ENCODE results near the gene TBC1D24.

The TBC1D24 gene

GRCh38 chr16:2487517-2487842 is 12.6 kb downstream of the TBC1D24 start:
- H2AFZ ChIP-seq: no peak overlapping the region
- no peak overlapping the region for H3K4me2 ChIP-seq (ENCODE audit: low read length)
- no peak overlapping the region for H3K9ac ChIP-seq
- no peak overlapping the region for H3K4me3 ChIP-seq (ENCODE audit: low read depth, low read length)
- no peaks in the 10 kb centered on the region for H3K4me1 ChIP-seq
- no peak overlapping the region for H3K27ac ChIP-seq
- H3K27me3 ChIP-seq (ENCODE audit: control insufficient read depth, insufficient read depth, low read length): no peaks in the 10 kb centered on the region
- H3K36me3 ChIP-seq (ENCODE audit: control insufficient read depth, insufficient read depth, low read length): no peaks in the 10 kb centered on the region
- H3K9me3 ChIP-seq (ENCODE audit: control insufficient read depth, low read length): no peaks in the 10 kb centered on the region
- H3K79me2 ChIP-seq: peaks cover 12% of the 10 kb centered on the region
- TF ChIP-seq CTCF (IDR thresholded peaks at IDR 0.05): no peak

- H3K4me2 ChIP-seq (ENCODE audit: low read length): no peak overlapping the region
- TF ChIP-seq CTCF (IDR thresholded peaks at IDR 0.05): no peak
- H3K4me1 ChIP-seq: no peaks in the 10 kb centered on the region
- H3K27me3 ChIP-seq (ENCODE audit: control insufficient read depth, insufficient read depth, low read length): no peaks in the 10 kb centered on the region
- H3K9me3 ChIP-seq (ENCODE audit: control insufficient read depth, low read length): no peaks in the 10 kb centered on the region
- no peak overlapping the region for H3K4me3 ChIP-seq (ENCODE audit: low read depth, low read length)
- no peak overlapping the region for H3K27ac ChIP-seq
- no peaks in the 10 kb centered on the region for H3K36me3 ChIP-seq (ENCODE audit: control insufficient read depth, insufficient read depth, low read length)
- H3K79me2 ChIP-seq: peaks cover 12% of the 10 kb centered on the region
- H3K9ac ChIP-seq: no peak overlapping the region
- no peak overlapping the region for H2AFZ ChIP-seq
Observed at GRCh38 chr16:2487903-2488531, 13.1 kb downstream of the TBC1D24 start.

- Histone ChIP-seq H3K9ac (no peak overlapping the region), H3K27me3 (ENCODE audit: control insufficient read depth, insufficient read depth, low read length) (no peaks in the 10 kb centered on the region), H3K4me1 (no peaks in the 10 kb centered on the region)
Observed at GRCh38 chr16:2489581-2489980, 14.7 kb downstream of the TBC1D24 start.

GRCh38 chr16:2490190-2491105 is 15.5 kb downstream of the TBC1D24 start:
- peaks cover 12% of the 10 kb centered on the region for H3K79me2 ChIP-seq
- no peak overlapping the region for H3K27ac ChIP-seq
- H3K4me3 ChIP-seq (ENCODE audit: low read depth, low read length): no peak overlapping the region
- no peaks in the 10 kb centered on the region for H3K9me3 ChIP-seq (ENCODE audit: control insufficient read depth, low read length)
- no peak overlapping the region for H3K4me2 ChIP-seq (ENCODE audit: low read length)
- no peak for TF ChIP-seq CTCF (IDR thresholded peaks at IDR 0.05)
- no peaks in the 10 kb centered on the region for H3K4me1 ChIP-seq
- H3K27me3 ChIP-seq (ENCODE audit: control insufficient read depth, insufficient read depth, low read length): no peaks in the 10 kb centered on the region
- H3K9ac ChIP-seq: no peak overlapping the region
- H3K36me3 ChIP-seq (ENCODE audit: control insufficient read depth, insufficient read depth, low read length): no peaks in the 10 kb centered on the region
- no peak overlapping the region for H2AFZ ChIP-seq

More at GRCh38 chr16:2489581-2489980, 14.7 kb downstream of the TBC1D24 start:
- Histone ChIP-seq H3K9me3 (ENCODE audit: control insufficient read depth, low read length) (no peaks in the 10 kb centered on the region), H2AFZ (no peak overlapping the region), H3K79me2 (peaks cover 12% of the 10 kb centered on the region), H3K4me3 (ENCODE audit: low read depth, low read length) (no peak overlapping the region), H3K36me3 (ENCODE audit: control insufficient read depth, insufficient read depth, low read length) (no peaks in the 10 kb centered on the region), H3K27ac (no peak overlapping the region), H3K4me2 (ENCODE audit: low read length) (no peak overlapping the region)
- no peak for TF ChIP-seq CTCF (IDR thresholded peaks at IDR 0.05)

Measured in parathyroid adenoma (tissue), 2 donors.